HCT116 (cell line): ENCODE results near the gene PLD1.

ENCODE experiments used
- CTCF ChIP-seq, 3 experiments: fragments of 200-600 bp in 1 of 3; sonication (generic) in 1 of 3; IDR thresholded peaks in 2 of 3; conservative IDR thresholded peaks in 1 of 3; 2 replicates each; pipeline ENCODE4 v1.5.1; 2012 to 2017; ENCODE audit warnings: low read depth in 2 of 3, low read length in 2 of 3, antibody characterized with exemption in 1 of 3, borderline replicate concordance in 1 of 3, control low read depth in 1 of 3, mild to moderate bottlenecking in 1 of 3, mixed read lengths in 1 of 3, mixed run types in 1 of 3, moderate library complexity in 1 of 3; ENCODE audit not compliant: insufficient read depth in 1 of 3
- ELF1 ChIP-seq: IDR thresholded peaks from 2 replicates; pipeline ENCODE4 v1.6.1; 2012; ENCODE audit warnings: low read depth, borderline replicate concordance
- MAX ChIP-seq: IDR thresholded peaks from 2 replicates; pipeline ENCODE4 v1.6.1; 2012
- POLR2A ChIP-seq: IDR thresholded peaks from 2 replicates; pipeline ENCODE4 v1.7.0; 2011; ENCODE audit warnings: borderline replicate concordance; ENCODE audit not compliant: insufficient read depth, insufficient read length; ENCODE audit errors: extremely low read depth
- ZNF274 ChIP-seq: fragments of 200-500 bp; sonication (Bioruptor generic); IDR thresholded peaks from 2 replicates; pipeline ENCODE4 v1.6.1; 2014; ENCODE audit warnings: mild to moderate bottlenecking, low read depth, low read length, inconsistent platforms

- TF ChIP-seq MAX (no peak), POLR2A (no peak), CTCF (IDR thresholded peaks at IDR 0.05 in 2 of 3, conservative IDR thresholded peaks at IDR 0.05 in 1 of 3; ENCODE audit: borderline replicate concordance in 1 of 3, insufficient read depth in 1 of 3, low read depth in 2 of 3, low read length in 2 of 3) (peak; percentile 68 to 77 (median 72); a peak in 5 of 6 replicates), ZNF274 (no peak), ELF1 (no peak)
These were observed 37.7 kb downstream of the PLD1 start for GRCh38 chr3:171772427-171773056.
